Dermis microvascular lymphatic vessel endothelial cell (primary cell): Measurements from ENCODE around the gene PRAMEF27. TPM values are rescaled to one million over a fixed set of nuclear protein-coding genes. Genes with fewer than 3 reads are reported as not detected.
"Not testable (repeated sequence)": the region's sequence is repeated elsewhere in the genome, so short reads cannot be mapped to it uniquely, and the experiment has no call there.

Source experiments
- DNase-seq, 2 donors: peaks; one replicate each; pipeline versions ENCODE4 v3.0.0 to v3.0.0-alpha.2; 2010; ENCODE audit warnings: low read depth in 2 of 2
- total RNA-seq: library from RNA; depleted of rRNA; stranded (reverse); fragments of >200 nt; gene quantifications from 2 replicates; pipeline ENCODE4 v1.2.1, GENCODE V29; 2014

The PRAMEF27 gene
- total RNA-seq: not detected in 2 replicates

- DNase-seq: not testable (repeated sequence)
Measured at GRCh38 chr1:13056475-13056874, at the start of gene PRAMEF27. Gene PRAMEF27 (minus strand): TSS chr1:13056575. CDS start chr1:13053659, 2,916 bp downstream.

- DNase-seq: not testable (repeated sequence)
Measured at GRCh38 chr1:13070474-13070873, 14.1 kb upstream of the PRAMEF27 start, which contains the start of gene PRAMEF25. Gene PRAMEF25 (plus strand): TSS chr1:13070774. CDS start chr1:13073694, 2,920 bp downstream.

GRCh38 chr1:13019846-13020245, 36.5 kb downstream of the PRAMEF27 start:
- not testable (repeated sequence) for DNase-seq

- not testable (repeated sequence) for DNase-seq
Measured at GRCh38 chr1:13011932-13012331, 44.4 kb downstream of the PRAMEF27 start.

- DNase-seq: not testable (repeated sequence)
Measured at GRCh38 chr1:13009348-13009747, 47.0 kb downstream of the PRAMEF27 start.

GRCh38 chr1:13005732-13006131, 50.6 kb downstream of the PRAMEF27 start:
- not testable (repeated sequence) for DNase-seq

Other genes starting within 250 kb of the PRAMEF27 start
- gene PRAMEF11, start 225.2 kb downstream of the PRAMEF27 start, total RNA-seq: not detected in 2 replicates
- not detected in 2 replicates for gene HNRNPCL1, start 207.9 kb downstream of the PRAMEF27 start, total RNA-seq
- not detected in 2 replicates for gene PRAMEF2, start 199.5 kb downstream of the PRAMEF27 start, total RNA-seq
- gene PRAMEF4, start 170.4 kb downstream of the PRAMEF27 start, total RNA-seq: not detected in 2 replicates
- not detected in 2 replicates for gene PRAMEF10, start 158.3 kb downstream of the PRAMEF27 start, total RNA-seq
- gene PRAMEF7, start 140.0 kb downstream of the PRAMEF27 start, total RNA-seq: not detected in 2 replicates
- not detected in 2 replicates for gene PRAMEF6, start 109.0 kb downstream of the PRAMEF27 start, total RNA-seq
- not detected in 2 replicates for gene HNRNPCL3, start 4.2 kb upstream of the PRAMEF27 start, total RNA-seq
- not detected in 2 replicates for gene PRAMEF25, start 14.2 kb upstream of the PRAMEF27 start, total RNA-seq
- gene HNRNPCL2, start 60.3 kb upstream of the PRAMEF27 start, total RNA-seq: not detected in 2 replicates
- not detected in 2 replicates for gene PRAMEF26, start 99.4 kb upstream of the PRAMEF27 start, total RNA-seq
- gene HNRNPCL4, start 109.1 kb upstream of the PRAMEF27 start, total RNA-seq: not detected in 2 replicates
- not detected in 2 replicates for gene PRAMEF9, start 115.3 kb upstream of the PRAMEF27 start, total RNA-seq
- not detected in 2 replicates for gene PRAMEF13, start 144.8 kb upstream of the PRAMEF27 start, total RNA-seq
- gene PRAMEF18, start 169.6 kb upstream of the PRAMEF27 start, total RNA-seq: not detected in 2 replicates
- not detected in 2 replicates for gene PRAMEF5, start 197.6 kb upstream of the PRAMEF27 start, total RNA-seq
- not detected in 2 replicates for gene PRAMEF8, start 228.6 kb upstream of the PRAMEF27 start, total RNA-seq
- gene PRAMEF33, start 247.0 kb upstream of the PRAMEF27 start, total RNA-seq: not detected in 2 replicates